GM19395 (cell line): ENCODE measurements around the gene WDCP.
"Not testable (repeated sequence)": the region's sequence is repeated elsewhere in the genome, so short reads cannot be mapped to it uniquely, and the experiment has no call there.

Experiments
- ATAC-seq: cut with Tn5 transposase; IDR thresholded peaks from one replicate; pipeline ENCODE4 v1.9.1; 2021; ENCODE audit warnings: mild to moderate bottlenecking, moderate library complexity; ENCODE audit not compliant: unreplicated experiment

WDCP gene

DNA sequence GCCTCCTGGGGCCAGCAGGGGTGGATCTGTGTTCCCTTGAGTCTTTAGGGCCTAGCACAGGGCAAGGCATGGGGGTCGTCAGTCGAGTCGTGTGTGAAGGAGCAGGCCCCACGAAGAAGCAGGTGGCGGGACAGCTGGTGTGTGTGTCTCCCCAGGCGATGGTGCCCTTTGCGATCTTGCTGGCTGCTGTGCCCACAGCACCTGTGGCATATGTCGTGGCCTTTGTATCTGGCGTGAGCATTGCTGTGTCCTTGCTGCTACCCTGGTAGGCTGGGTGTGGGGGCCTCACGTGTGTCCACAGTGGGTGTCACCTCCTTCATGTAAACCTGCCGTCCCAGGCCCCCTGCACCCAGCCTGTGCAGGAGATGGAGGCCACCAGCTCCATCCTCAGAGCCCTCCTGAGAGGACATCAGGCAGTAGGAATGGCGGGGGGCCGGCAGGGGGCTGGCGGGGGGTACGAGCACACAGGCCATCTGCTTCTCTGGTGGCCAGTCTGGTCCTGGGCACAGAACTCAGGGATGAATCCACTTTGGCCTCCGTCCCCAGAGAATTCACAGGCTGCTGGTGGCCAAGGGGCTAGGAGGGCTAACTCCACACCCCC lies 24.1 kb downstream of the WDCP start:
- no peak for ATAC-seq

GRCh38 chr2:24022324-24022974 lies 24.7 kb downstream of the WDCP start:
- no peak for ATAC-seq

- no peak for ATAC-seq
Observed at GRCh38 chr2:24021122-24021998, 25.8 kb downstream of the WDCP start.

DNA sequence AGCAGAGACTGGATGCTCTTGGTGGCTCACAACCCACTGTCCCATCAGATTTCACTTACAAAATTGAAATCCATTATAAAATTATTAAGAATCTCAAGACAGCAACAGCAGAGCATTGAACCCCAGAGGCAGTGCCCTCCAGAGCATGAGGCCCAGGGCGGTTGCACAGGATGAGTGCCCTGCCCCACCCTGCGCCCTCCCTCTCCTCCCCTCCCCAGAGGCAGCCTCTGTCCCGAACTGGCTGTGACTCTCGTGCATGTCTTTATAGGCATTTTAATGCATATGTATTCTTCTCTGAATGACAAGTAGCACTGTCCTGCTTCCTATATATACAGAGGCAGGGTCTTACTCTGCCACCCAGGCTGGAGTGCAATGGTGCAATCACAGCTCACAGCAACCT lies 26.9 kb downstream of the WDCP start:
- ATAC-seq, result no peak

GRCh38 chr2:24019729-24020128 lies 27.5 kb downstream of the WDCP start:
- no peak for ATAC-seq

GRCh38 chr2:24018241-24018640 lies 28.9 kb downstream of the WDCP start:
- ATAC-seq, result no peak

DNA sequence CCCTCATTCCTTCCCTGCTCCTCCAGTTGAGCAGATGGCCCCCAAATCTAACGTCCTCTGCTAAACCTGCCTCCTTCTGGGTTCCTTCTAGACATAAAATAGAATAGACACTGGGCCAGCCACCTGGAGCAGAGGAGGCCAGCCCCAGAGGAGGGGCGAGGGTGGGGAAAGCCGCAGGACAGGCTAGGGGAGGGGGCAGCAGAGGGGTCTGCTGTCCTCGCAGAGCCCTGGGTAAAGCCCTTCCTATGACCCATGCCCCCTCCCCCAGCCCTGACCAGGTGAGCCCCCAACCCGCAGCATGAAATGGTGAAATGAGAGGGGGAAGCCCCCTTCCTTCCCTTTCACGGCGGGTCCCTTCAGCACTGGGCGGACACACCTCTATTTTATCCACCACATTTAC lies 29.5 kb downstream of the WDCP start:
- no peak for ATAC-seq

- ATAC-seq, result no peak
Observed at GRCh38 chr2:24016853-24017703, 30.1 kb downstream of the WDCP start.

- ATAC-seq, result no peak
Observed at GRCh38 chr2:24016376-24016761, 30.8 kb downstream of the WDCP start.

GRCh38 chr2:24015562-24016375 lies 31.4 kb downstream of the WDCP start:
- no peak for ATAC-seq

DNA sequence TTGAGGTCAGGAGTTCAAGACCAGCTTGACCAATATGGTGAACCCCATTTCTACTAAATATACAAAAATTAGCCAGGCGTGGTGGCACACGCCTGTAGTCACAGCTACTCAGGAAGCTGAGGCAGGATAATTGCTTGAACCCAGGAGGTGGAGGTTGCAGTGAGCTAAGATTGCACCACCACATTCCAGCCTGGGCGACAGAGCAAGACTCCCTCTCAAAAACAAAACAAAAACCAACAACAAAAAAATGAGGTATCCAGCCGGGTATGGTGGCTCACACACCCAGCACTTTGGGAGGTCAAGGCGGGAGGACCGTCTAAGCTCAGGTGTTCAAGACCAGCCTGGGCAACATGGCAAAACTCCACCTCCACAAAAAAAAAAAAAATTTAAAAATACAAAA lies 32.3 kb downstream of the WDCP start:
- not testable (repeated sequence) for ATAC-seq

DNA sequence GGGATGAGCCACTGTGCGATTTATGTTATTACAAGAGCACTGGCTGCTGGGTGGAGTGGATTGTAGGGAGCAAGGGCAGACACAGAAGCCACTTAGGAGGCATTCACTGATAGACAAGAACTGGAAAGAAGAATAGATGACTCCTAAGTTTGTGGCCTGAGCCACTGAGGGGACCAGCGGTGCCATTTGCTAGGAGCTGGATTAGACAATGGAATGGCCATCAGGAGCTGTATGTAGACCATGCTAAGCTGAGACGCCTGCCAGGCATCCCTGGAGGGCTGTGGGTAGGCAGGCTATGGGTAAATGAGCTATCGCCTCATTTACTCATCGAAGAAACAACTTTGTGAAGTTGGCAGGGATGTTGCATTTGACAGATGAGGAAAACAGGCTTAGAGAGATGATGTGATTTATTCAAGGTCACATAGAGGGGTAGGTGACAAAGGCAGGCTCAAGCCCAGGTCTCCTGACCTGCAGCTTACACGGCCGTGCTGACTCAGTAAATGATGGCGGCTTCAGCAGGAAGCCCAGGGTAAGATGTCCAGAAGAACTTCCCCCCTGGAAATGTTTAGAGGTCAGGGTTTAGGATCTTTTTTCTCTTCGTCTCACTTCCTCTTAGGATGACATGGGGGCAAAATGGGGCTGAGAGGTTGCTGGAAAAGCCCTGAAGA lies 34.5 kb downstream of the WDCP start:
- ATAC-seq, result no peak

GRCh38 chr2:24011250-24012104 lies 35.7 kb downstream of the WDCP start:
- ATAC-seq, result no peak

- no peak for ATAC-seq
Observed at GRCh38 chr2:24010477-24011249, 36.5 kb downstream of the WDCP start.

DNA sequence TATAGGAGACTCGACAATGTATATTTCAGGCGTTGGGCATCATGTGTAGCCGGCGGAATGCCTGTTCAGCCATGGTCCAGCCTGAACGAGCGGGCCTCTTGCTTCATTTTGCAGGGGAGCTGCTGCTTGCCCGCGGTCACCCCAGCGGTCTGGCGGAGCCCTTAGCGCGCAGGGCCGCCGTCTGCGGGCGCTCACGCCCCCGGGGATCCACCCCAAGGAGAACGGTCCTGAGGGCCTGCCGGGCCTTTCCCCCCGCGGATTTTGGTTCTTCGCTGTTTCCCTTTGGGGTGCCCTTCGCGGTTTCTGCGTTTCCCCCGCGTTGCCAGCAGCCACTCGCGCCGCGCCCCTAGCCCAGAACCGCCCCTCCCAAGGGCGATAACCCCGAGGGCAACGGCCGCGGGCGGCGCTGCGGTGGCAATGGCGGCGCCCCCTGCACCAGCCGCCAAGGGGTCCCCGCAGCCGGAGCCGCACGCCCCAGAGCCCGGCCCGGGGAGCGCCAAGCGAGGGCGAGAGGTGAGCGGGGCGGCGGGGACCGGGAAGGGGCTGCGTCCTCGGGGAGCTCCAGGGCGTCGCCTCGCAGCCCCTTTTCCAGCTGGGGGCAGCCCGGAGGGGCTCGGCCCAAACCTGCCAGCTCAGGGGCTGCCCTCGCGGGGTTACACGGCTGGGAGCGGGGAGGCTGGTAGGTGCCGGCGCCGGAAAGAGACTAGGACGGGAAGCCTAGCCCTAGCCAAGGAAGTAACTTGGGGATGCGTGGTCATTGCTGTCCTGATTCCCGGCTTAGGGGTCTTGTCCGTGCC lies 37.3 kb downstream of the WDCP start, which contains the start of gene MFSD2B:
Gene MFSD2B (plus strand): TSS at position 406 of the 797 bp plus-strand sequence. CDS start 12 bp downstream, at position 418.
- ATAC-seq, result no peak

- no peak for ATAC-seq
Observed at GRCh38 chr2:24009367-24009679, 37.9 kb downstream of the WDCP start.

DNA sequence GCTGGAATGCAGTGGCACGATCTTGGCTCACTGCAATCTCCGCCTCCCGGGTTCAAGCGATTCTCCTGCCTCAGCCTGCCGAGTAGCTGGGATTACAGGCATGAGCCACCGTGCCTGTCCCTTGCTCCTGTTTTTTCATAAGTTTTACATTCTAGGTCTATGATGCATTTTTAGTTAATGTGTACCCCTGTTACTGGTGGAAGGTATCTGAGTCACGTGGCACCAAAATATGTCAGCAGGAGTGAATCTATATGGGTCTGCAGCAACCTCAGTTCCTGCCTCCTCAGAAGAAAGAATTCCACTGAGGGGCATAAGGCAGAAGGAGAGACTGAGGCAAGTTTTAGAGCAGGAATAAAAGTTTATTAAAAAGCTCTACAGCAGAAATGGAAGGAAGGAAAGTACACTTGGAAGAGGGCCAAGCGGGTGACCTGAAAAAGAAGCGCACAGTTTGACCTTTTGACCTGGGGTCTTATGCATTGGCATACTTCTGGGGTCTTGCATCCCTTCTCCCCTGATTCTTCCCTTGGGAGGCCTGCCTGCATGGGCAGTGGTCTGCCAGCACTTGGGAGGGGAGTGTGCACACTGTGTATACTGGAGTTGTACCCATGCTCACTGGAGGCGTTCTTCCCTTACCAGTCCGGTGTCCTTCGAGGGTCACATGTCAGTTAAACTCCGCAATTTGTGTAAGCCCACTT lies 38.4 kb downstream of the WDCP start:
- no peak for ATAC-seq
